ENCODE data around the gene DOCK6.
"Not testable (repeated sequence)": the region's sequence is repeated elsewhere in the genome, so short reads cannot be mapped to it uniquely, and the experiment has no call there.

The DOCK6 gene

GRCh38 chr19:11194656-11195558 lies 67.4 kb downstream of the DOCK6 start:
- no peak for DNase-seq

DNA sequence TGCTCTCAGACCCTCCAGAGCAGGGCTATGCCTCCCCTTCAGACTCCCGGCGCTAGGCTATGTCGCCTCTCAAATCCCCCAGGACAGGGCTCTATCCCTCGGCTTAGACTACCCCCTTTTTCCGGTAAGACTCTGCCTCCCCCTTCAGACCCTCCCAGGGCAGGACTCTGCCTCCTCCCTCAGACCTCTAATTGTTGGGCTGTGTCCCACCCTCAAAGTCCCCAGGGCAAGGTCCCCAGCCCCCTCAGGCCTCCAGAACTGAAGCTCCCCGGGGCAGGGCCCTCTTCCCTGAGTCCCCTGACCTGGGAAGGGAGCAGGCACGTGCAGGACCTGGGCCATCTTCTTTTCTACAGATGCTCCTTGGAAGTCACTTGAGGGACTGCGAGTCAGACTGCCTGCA lies 68.2 kb downstream of the DOCK6 start:
- DNase-seq: no peak

- DNase-seq: no peak
Observed at GRCh38 chr19:11192957-11193939, 69.1 kb downstream of the DOCK6 start.

- DNase-seq: no peak
Observed at GRCh38 chr19:11191934-11192333, 70.4 kb downstream of the DOCK6 start.

GRCh38 chr19:11191273-11191755 lies 71.0 kb downstream of the DOCK6 start:
- DNase-seq: no peak

- no peak for DNase-seq
Observed at GRCh38 chr19:11190501-11190900, 71.8 kb downstream of the DOCK6 start.

- no peak for DNase-seq
Observed at GRCh38 chr19:11187441-11187840, 74.9 kb downstream of the DOCK6 start.

DNA sequence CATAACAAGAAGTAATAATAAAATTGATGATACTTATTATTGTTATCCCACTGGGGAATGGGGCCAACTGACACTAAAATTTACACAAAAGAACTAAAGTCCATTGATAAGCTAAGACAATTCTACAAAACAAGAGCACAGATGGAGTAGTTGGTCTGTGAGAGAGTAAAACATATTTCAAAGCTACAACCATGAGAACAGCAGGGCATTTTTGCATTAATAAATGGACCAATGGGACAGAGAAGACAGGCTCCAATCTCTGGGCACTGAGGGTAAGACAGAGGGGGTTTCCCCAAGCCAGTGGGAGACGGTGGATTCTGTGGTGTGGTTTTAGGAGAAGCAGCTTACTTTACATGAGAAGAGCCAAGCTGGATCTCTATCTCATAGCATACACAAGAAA lies 79.3 kb downstream of the DOCK6 start:
- DNase-seq: no peak

GRCh38 chr19:11181488-11181887 lies 80.8 kb downstream of the DOCK6 start:
- DNase-seq: no peak

GRCh38 chr19:11180975-11181374 lies 81.3 kb downstream of the DOCK6 start:
- not testable (repeated sequence) for DNase-seq

DNA sequence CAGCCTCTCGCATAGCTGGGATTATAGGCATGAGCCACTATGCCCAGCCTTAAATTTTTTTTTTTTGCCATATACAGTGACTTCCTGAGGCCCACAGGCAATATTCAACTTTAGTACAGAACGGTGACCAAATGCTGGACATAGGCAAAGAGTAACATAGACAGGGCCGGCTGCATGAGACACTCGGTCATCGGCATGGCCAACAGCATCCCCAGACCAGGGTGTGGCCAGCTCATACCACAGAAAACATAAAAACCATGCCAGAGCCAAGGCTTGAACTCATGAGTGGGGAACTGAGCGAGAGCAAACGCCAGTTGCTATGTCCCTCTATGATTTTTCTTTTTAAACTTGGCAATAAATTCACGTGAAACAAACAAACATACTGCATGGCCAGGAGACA lies 82.0 kb downstream of the DOCK6 start:
- DNase-seq: no peak

DNA sequence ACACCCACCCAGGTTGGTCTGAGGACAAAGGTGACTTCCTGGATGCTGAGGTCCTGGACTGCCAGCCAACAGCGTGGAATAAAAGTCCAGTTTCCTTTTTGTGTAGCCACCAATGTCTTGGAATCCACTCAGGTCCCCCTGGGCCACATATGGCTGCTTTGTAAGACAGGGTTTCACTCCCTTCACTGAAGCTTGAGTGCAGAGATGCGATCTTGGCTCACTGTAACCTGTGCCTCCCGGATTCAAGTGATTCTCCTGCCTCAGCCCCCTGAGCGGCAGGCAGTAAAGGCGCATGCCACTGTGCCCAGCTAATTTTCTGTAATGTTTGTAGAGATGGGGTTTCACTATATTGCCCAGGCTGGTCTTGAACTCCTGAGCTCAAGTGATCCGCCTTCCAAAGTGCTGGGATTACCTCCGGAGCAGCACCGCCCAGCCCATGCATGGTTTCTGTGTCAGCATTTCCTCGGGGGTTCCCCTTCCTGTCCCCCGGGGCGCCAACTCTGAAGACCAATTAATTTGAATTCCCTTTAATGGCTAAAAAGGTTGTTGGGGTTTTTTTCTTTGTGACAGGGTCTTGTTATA lies 82.5 kb downstream of the DOCK6 start:
- no peak for DNase-seq

- DNase-seq: not testable (repeated sequence)
Observed at GRCh38 chr19:11179145-11179465, 83.2 kb downstream of the DOCK6 start.

DNA sequence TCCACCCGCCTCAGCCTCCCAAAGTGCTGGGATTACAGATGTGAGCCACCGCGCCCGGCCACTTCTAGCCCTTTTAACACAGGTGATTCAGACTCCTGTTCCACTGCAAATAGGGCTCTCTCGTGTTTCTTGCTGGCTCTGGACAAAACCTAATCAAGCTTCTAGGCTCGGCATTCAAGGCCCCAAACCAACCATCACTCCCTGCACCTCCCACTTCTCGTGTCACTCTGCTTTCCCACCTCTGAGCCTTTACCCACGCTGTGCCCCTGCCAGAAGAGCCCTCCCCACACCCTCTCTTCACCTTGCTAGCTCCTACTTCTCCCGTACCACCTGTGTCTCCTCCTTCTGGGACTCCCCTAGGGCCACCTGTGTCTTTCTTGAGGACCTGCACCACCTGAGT lies 84.7 kb downstream of the DOCK6 start:
- no peak for DNase-seq

- no peak for DNase-seq
Observed at GRCh38 chr19:11176466-11177193, 85.7 kb downstream of the DOCK6 start.

DNA sequence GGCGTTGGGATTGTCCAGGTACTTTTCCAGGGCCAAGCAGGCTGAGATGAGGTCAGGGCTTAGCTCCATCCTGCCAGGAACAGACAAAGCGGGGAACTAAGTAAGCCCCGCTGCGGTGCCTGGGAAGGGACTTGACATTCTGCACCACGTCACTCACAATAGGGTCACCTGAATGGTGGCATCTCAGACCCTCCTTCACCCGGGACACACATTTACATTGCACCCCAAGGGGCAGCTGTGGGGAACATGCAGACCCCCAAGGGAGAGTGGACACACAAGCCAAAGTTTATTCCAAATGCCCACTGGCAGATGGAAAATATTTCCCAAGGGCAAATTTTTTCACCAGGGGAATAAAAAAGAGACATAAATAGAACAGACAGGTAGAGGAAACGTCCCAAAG lies 86.4 kb downstream of the DOCK6 start:
- DNase-seq: no peak

DNA sequence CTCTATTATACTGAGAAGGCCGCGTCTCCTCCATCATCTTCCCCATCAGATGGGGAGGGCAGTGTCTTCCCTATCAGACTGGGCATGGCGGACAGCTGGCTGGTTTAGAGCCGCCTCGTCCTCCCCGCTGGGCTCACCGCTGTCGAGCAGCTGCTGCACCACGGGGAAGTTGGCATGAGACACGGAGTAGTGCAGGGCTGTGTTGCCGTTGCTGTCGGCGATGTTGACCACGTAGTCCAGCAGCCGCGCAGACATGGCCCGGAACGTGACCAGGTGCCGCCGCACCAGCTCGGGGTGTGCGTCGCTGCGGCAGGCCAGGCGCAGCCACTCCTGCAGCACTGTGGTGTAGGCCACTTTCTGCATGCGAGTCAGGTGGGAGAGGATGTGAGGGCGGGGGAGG lies 88.0 kb downstream of the DOCK6 start:
- no peak for DNase-seq

GRCh38 chr19:11173516-11174155 lies 88.7 kb downstream of the DOCK6 start:
- DNase-seq: no peak

GRCh38 chr19:11172576-11172975 lies 89.7 kb downstream of the DOCK6 start:
- no peak for DNase-seq

DNA sequence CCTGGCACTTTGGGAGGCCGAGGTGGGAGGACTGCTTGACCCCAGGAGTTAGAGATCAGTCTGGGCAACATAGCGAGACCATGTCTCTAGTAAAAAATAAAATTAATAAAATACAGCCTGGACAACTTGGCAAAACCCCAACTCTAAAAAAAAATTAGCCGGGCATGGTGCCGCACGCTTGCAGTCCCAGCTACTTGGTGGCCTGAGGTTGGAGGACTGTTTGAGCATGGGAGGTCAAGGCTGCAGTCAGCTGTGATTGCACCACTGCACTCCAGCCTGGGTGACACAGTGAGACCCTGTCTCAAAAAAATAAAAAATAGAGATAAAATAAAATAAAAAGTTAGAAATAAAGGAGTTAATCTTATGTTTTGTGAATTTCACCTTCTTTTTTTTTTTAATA lies 91.2 kb downstream of the DOCK6 start:
- no peak for DNase-seq

DNA sequence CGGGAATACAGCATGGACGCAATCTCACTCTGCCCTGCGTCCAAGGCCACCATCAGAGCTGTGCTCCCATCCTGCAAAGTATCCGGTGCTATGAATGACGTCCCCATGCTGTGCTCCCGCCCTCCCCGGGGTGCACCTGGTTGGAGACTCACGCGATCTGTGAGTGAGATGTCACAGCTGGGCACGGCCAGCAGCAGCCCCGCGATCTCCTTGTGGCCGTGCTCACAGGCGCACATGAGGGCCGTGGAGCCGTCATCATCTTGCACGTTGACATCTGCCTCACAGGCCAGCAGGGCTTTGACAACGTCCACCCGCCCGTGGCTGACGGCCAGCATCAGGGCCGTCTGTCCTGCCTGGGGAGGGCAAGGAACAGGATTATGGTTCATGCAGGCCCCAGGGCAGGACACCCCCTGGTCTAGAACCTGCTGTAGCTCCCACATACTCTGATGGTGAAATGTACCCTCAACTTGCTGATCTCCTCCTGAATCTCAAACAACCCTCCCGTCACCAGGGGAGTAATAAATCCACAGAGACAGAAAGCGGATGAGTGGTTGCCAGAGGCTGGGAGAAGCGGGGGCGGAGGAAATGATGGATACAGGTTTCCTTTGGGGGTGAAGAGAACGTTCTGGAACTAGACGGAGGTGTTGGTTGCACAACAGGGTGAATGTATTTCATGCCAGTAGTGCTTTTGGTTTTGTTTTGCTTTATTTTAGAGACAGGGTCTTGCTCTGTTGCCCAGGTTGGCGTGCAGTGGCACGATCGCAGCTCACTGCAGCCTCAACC lies 92.2 kb downstream of the DOCK6 start:
- DNase-seq: no peak

Measured in KG1 (cell line).